ENCODE data around the gene CD14. TPM values are rescaled to one million over a fixed set of nuclear protein-coding genes. Genes with fewer than 3 reads are reported as not detected.

Gene CD14
- total RNA-seq, 1 experiment from 2014 or later = 0.42 TPM

GRCh38 chr5:140664359-140665119 is 31.6 kb upstream of the CD14 start, which contains the start of gene WDR55 (continued):
- TF ChIP-seq JUND (IDR thresholded peaks at IDR 0.05) = no peak
- peak; percentile 61 for TF ChIP-seq YY1 (IDR thresholded peaks at IDR 0.05; ENCODE audit: extremely low read depth, insufficient replicate concordance, low read depth, low read length)
- no peak for TF ChIP-seq RAD21 (IDR thresholded peaks at IDR 0.05; ENCODE audit: low read depth)
- peak; percentile 85 for TF ChIP-seq POLR2A (IDR thresholded peaks at IDR 0.05; ENCODE audit: borderline replicate concordance, extremely low read depth, insufficient read depth, insufficient read length)
- TF ChIP-seq CBX3 (IDR thresholded peaks at IDR 0.05; ENCODE audit: low read depth) = no peak
- peak; percentile 62 for TF ChIP-seq SP1 (IDR thresholded peaks at IDR 0.05; ENCODE audit: low read depth)
- TF ChIP-seq FOSL1 (IDR thresholded peaks at IDR 0.05; ENCODE audit: low read depth) = no peak
- TF ChIP-seq SRF (IDR thresholded peaks at IDR 0.05; ENCODE audit: low read depth) = no peak
- no peak for TF ChIP-seq EZH2phosphoT487 (IDR thresholded peaks at IDR 0.05; ENCODE audit: borderline replicate concordance)
- peak; percentile 79 for TF ChIP-seq MAX (IDR thresholded peaks at IDR 0.05)
- no peak for TF ChIP-seq EZH2 (IDR thresholded peaks at IDR 0.05)
- peak; percentile 87 for TF ChIP-seq EGR1 (IDR thresholded peaks at IDR 0.05; ENCODE audit: low read depth)
- no peak for TF ChIP-seq ZNF274 (IDR thresholded peaks at IDR 0.05; ENCODE audit: low read depth, low read length)

DNA sequence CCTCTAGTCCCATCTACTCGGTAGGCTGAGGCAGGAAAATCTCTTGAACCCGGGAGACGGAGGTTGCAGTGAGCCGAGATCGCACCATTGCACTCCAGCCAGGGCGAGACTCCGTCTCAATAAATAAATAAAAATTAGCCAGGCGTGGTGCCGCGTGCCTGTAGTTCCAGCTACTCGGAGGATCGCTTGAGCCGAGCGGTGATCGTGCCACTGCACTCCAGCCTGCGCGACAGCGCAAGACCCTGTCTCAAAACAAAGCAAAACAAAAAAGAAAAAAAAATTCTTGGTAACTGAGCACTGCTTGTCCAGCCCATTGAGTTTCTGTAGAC is 31.0 kb upstream of the CD14 start:
- Histone ChIP-seq H4K20me1 (ENCODE audit: insufficient read depth) (no peaks in the 10 kb centered on the region), H3K9ac (ENCODE audit: low read length) (peak overlapping the region; percentile 83), H3K4me3 (replicated peaks in 1 of 2; ENCODE audit: low read depth in 1 of 2, low read length in 2 of 2) (peak overlapping the region; percentile 94 to 96), H3K4me1 (ENCODE audit: control insufficient read depth in 1 of 2, insufficient read depth in 2 of 2, low read length in 2 of 2) (peaks cover 2 to 16% of the 10 kb centered on the region in 2 experiments; a peak in 2 of 4 replicates), H2AFZ (ENCODE audit: low read depth, low read length, poor library complexity, severe bottlenecking) (no peak overlapping the region), H3K36me3 (ENCODE audit: control insufficient read depth in 1 of 2, insufficient read depth in 2 of 2, low read length in 2 of 2) (peaks cover 37 to 52% of the 10 kb centered on the region in 2 experiments), H3K79me2 (ENCODE audit: insufficient read depth, low read length) (peaks cover 43% of the 10 kb centered on the region), H3K27me3 (ENCODE audit: insufficient read depth, low read length) (no peaks in the 10 kb centered on the region), H3K4me2 (ENCODE audit: low read length) (peak overlapping the region; percentile 86), H3K9me3 (ENCODE audit: control insufficient read depth in 1 of 2, insufficient read depth in 1 of 2, low read depth in 1 of 2, low read length in 2 of 2) (no peaks in the 10 kb centered on the region), H3K27ac (ENCODE audit: low read depth, low read length) (peak overlapping the region; percentile 74), H3K9me2 (ENCODE audit: insufficient read depth) (no peaks in the 10 kb centered on the region)
- CTCF ChIA-PET = no interaction called here
- BruUV-seq (replicated peaks) = no TSS peak
- POLR2A ChIA-PET = interaction anchor here (0.6 to 3.5 kb wide), 2 partner anchors 17 to 1355 kb away, joined by 3 to 17 read pairs; partner anchors contain the start of genes IK and NDUFA2
- DNase-seq (ENCODE audit: low read depth, low spot score) (no peak), ATAC-seq (no peak)
- intact Hi-C loops (cut with micrococcal nuclease) = loop anchor here (1.0 to 2.0 kb wide), 3 partner anchors 17 to 55 kb away; partner anchors contain the start of genes HARS1, HARS2, IK and NDUFA2
- RAD21 ChIA-PET (ENCODE audit: low non-redundant PET in 1 of 2, low total read pairs in 2 of 2, uncharacterized antibody in 2 of 2, unreplicated experiment in 2 of 2) = no interaction called here
- TF ChIP-seq SIN3A (IDR thresholded peaks at IDR 0.05; ENCODE audit: low read depth) (no peak), SP1 (IDR thresholded peaks at IDR 0.05; ENCODE audit: low read depth) (no peak), POLR2AphosphoS5 (IDR thresholded peaks at IDR 0.05; ENCODE audit: low read depth, low read length) (no peak), EZH2 (IDR thresholded peaks at IDR 0.05) (no peak), REST (IDR thresholded peaks at IDR 0.05; ENCODE audit: low read depth) (no peak), ZNF274 (IDR thresholded peaks at IDR 0.05; ENCODE audit: low read depth, low read length) (no peak), ELF1 (IDR thresholded peaks at IDR 0.05; ENCODE audit: borderline replicate concordance, low read depth) (no peak), FOSL1 (IDR thresholded peaks at IDR 0.05; ENCODE audit: low read depth) (no peak), RAD21 (IDR thresholded peaks at IDR 0.05; ENCODE audit: low read depth) (no peak), JUND (IDR thresholded peaks at IDR 0.05) (no peak), CEBPB (IDR thresholded peaks at IDR 0.05; ENCODE audit: low read depth) (no peak), CBX3 (IDR thresholded peaks at IDR 0.05; ENCODE audit: low read depth) (no peak), EGR1 (IDR thresholded peaks at IDR 0.05; ENCODE audit: low read depth) (no peak), ZFX (IDR thresholded peaks at IDR 0.05) (no peak)
- TF ChIP-seq, protein P1, sequence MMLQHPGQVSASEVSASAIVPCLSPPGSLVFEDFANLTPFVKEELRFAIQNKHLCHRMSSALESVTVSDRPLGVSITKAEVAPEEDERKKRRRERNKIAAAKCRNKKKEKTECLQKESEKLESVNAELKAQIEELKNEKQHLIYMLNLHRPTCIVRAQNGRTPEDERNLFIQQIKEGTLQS (IDR thresholded peaks at IDR 0.05) = no peak
